Activated naive CD8-positive, alpha-beta T cell treated with anti-CD3 and anti-CD28 coated beads, Interleukin-2, amount 50 U/mL, for 16 hours (primary cell): ENCODE results near the gene TARBP2.
"Not testable (repeated sequence)": the region's sequence is repeated elsewhere in the genome, so short reads cannot be mapped to it uniquely, and the experiment has no call there.

ENCODE experiments used
- DNase-seq: peaks from one replicate; pipeline ENCODE4 v3.0.0-alpha.2; 2020; ENCODE audit warnings: low read depth, low spot score

TARBP2 gene

DNA sequence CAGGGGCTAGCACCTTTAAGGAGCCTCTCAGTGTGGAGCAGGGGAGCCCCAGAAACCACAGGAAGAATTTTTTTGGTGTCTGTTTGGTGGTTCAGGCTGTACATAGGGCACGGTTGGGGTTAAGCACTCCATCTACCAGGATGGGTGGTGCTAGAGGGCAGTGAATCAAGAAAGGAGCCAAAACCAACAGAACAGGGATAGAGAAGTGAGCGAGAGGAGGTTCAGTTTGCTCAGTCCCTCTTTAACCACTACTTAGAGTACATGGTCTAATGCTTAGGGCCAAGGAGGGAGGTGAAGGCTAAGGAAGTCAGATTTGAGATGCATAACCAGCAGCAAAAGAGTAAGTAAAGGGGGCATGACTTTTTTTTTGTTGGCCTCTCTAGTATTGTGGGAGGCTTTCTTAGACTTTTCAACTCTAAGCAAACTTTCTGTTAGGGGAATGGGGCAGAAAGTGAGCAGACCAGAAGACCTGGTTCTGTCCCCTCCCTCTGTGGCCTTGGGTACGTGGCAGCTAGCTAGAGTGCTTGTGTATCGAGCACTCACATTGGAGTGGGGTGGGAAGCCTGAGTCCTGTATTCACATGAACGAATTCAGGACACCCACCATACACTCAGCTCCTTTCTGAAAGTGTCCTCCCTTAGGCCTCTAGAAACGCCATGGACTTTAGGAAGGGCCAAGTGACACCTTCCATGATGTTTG lies 12.8 kb downstream of the TARBP2 start:
- DNase-seq = no peak

GRCh38 chr12:53514628-53515290 lies 13.7 kb downstream of the TARBP2 start:
- DNase-seq = no peak

GRCh38 chr12:53515291-53515680 lies 14.2 kb downstream of the TARBP2 start:
- DNase-seq = no peak

DNA sequence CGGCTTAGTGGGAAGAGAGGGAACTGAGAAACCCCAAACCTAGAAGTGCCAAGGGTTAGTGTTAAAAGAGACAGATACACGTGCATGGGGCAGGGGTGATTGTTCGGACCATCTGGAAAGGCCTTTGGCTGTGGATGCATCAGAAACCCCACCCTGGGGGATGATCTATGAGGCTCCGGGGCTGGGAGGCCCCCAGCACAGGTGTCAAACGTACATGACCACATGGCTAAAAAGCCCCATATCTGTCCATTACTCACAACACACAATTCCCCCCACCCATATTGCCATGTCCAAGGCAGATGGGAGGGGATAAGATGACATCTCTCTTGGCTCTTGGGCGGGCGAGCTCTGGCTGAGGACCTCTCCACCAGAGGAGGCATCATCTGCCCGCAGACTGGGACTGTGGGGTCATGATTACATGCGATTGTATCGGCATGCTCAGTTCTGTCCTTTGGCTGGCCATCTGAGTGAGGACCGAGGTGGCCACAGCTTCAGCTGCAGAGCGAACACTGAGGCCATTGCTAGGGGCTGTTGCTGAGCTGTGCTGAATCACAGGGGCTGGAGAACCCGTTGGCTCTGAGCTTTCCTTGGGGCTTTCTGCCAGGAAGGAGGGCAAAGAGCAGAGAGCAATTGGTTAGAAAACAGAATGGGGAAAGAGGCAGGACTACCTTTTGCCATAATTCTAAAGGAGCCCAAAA lies 15.8 kb downstream of the TARBP2 start:
- no peak for DNase-seq

DNA sequence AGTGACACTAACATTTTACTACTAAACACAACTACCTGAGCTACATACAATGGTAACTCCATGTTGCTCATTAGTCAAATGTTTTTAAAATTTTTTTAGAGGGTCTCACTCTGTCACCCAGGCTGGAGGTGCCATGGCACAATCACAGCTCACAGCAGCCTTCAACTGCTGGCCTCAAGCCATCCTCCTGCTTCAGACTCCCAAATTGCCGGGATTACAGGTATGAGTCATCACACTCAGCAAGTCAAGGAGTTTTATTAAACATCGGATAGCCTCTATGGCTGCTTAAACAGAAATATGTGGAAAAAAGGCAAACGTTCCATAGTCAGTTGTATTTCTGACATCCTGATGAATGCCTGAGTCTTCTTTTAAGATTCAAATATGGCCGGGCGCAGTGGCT lies 17.3 kb downstream of the TARBP2 start:
- DNase-seq = no peak

- DNase-seq = no peak
Measured at GRCh38 chr12:53523131-53523530, 22.0 kb downstream of the TARBP2 start.

DNA sequence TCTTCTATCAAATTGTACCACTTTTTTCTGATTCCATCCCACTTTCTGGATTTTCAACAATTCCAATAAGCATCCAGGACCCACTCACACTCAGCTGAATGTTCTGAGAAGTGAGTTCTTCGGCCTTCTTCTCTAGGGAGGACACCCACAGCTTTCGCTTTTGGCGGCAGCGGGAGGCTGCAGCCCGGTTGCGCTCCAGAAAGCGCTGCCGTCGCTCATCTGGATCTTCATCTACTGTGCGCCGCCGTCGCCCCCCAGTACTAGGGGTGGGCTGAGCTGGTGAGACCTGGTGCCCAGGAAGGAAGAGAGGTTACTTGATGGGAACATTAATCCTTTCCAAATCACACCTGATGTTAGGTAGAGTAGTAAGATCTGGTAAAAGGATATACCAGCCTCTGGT lies 23.4 kb downstream of the TARBP2 start:
- DNase-seq = no peak

DNA sequence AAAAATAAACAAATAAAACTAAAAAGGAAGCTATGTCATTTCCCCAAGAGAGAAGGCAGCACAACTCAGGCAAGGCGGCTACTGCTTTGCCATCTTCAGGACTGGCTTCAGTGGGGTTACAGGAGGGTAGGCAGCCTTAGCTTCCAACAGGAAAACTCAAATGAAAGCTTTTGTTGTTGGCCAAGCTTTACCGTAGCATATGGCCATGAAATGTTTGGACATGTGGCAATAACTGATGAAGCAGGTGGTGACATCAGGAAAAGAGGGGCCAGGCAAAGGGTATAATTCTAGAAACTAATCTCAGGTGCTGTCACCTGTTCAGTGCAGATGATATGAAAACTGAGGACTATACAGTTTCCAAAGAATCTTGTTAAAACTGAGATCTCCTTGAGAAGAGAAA lies 29.0 kb downstream of the TARBP2 start:
- no peak for DNase-seq

DNA sequence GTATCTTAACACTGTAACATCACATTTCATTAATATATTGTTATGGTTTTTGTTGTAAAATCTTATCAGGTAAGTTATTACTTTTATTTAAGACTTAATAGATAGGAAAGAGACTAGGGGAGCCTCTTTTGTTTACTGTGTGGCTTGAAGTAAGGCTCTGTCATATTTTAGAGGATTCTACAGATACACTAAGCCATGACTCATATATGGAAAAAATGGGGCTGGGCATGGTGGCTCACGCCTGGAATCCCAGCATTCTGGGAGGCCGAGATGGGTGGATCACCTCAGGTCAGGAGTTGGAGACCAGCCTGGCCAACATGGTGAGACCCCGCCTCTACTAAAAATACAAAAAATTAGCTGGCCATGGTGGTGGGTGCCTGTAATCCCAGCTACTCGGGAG lies 29.8 kb downstream of the TARBP2 start:
- no peak for DNase-seq

GRCh38 chr12:53532021-53532420 lies 30.9 kb downstream of the TARBP2 start:
- DNase-seq = no peak

DNA sequence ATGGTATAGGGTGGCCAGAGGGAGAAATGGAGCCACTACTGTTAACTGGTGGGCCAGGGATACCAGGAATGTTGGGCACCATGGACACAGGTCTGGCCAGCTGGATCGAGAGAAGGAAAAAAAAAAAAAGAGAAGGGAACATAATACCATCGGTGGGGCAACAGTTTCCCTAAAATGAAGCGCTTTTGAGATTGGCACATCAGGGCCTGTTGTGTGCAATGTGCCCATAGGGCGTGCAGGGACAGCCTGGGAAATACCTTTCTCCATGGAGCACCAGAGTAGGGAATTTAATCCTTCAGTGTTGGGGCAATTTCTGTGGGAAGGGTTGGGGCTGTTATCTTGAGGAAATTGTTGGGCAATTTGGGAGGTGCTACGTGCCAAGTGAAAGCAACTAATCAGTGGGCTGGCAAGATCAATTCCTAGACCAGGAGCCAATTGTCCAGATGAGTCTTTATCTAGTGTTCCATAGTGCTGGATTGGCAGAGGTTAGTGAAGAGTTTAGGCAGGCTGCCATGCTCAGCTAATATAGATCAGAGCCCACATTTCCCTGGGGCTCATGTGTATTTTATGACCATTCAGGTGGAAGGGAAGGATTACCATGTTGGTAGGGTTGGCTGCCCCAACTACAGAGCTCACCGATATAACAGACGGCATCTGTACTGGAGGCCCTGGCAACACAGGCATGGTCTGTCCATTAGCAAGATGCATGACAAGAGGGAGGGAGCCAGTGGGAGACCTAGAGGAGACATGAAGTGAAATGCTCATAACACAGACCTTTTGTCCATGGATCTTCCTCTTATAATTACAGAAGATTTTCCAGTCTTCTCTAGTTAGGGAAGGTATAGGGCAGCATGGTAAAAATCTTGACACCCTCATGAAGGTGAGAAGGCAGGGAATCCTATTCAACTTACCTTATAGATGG lies 31.7 kb downstream of the TARBP2 start:
- no peak for DNase-seq

GRCh38 chr12:53533471-53533870 lies 32.4 kb downstream of the TARBP2 start:
- DNase-seq = no peak

DNA sequence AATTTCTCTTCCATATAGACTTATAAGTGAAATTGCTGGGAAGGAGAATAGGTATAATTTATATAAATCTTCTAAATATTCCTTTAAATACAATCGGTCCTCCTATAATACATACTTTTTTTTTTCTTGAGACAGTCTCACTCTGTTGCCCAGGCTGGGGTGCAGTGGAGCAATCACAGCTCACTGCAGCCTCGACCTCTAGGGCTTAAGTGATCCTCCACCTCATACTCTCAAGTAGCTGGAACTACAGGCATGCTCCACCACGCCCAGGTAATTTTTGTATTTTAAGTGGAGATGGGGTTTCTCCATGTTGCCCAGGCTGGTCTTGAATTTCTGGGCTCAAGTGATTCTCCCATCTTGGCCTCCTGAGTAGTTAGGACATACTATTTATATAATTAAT lies 35.9 kb downstream of the TARBP2 start:
- no peak for DNase-seq

GRCh38 chr12:53538209-53538689 lies 37.2 kb downstream of the TARBP2 start:
- no peak for DNase-seq

DNA sequence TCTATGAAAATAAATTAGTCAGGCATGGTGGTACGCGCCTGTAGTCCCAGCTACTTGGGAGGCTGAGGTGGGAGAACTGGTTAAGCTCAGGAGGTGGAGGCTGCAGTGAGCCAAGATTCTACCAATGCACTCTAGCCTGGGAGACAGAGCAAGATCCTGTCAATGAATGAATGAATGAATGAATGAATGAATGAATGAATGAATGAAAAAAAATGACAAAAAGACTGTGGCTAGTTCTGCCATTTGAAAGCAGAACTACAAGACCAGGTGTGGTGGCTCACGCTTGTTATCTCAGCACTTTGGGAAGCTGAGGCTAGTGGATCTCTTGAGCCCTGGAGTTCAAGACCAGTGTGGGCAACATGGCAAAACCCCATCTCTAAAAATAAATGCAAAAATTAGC lies 38.4 kb downstream of the TARBP2 start:
- DNase-seq = no peak

DNA sequence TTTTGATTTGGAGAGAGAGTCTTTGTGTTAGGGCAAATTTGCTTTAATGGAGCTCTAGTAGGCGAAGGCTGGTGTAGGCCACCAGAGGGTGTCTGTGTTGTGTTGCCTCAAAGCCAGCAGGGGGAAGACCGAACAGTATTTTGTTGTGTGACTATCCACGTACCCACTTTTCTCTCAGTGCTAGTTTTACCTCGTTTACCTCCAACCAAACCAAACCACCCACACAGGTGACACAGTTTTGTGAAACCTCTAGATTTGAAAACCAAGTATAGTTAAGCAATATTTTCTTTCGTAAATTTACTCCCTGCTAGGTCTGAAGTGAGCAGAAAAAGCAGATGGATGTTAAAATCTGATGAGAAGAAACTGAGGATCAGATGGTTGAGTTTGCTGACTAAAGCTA lies 42.5 kb downstream of the TARBP2 start:
- DNase-seq = peak; percentile 2

GRCh38 chr12:53548354-53548753 lies 47.3 kb downstream of the TARBP2 start:
- DNase-seq = not testable (repeated sequence)

DNA sequence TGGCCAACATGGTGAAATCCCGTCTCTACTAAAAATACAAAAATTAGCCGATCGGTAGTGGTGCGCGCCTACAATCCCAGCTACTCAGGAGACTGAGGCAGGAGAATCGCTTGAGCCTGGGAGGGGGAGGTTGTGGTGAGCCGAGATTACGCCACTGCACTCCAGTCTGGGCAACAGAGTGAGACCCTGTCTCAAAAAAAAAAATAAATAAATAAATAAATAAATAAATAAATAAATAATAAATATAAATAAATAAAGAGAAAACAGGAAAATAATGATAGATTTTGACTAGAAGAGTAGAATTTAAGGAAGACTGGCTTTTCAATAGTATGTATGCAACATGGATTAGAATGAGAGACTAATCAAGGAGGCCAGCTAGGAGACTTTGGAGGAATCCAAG lies 49.0 kb downstream of the TARBP2 start:
- not testable (repeated sequence) for DNase-seq

DNA sequence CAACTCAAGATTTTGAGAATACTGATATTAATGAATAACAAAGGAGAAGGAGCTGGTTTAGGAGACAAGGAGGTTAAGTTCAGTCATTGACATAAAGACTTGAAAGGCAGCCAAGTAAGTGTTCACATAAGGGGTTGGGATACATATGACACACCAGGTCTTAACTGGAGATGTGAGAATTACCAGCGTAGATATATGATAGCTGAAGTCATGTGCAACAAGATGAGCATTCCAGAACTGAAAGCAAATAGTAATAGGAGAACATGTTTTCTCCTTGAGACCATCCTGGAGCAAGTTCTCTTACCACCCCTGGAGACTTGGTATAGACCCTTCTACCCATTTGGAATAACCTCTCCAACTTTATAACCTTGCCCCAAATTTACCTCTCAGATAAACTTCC lies 49.5 kb downstream of the TARBP2 start:
- no peak for DNase-seq

DNA sequence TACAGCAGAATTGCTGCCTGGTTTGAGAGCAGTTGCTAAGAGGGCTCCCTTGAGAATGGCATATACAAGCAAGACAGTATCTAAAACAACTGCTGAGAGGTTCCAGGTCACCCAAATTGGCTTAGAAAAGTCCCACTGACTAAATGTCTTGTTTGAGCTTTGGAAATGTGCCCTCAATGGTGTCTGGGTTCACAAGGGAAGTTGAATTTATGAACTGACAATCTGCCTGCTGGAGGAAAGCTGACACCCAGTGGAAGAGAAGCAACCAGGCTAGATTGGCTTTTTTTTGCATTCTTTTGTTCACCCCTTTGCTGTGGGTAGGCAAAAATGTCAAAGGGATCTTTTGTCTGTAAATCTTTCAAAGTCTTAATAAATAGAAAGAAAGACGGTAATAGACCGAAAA lies 50.8 kb downstream of the TARBP2 start:
- DNase-seq = no peak
